IPS-18a (cell line): Measurements from ENCODE around the gene EFNA2.

Experiments used
- H3K27ac ChIP-seq: one replicate; pipeline ENCODE4 v1.5.1; 2013; ENCODE audit warnings: low read length
- H3K27me3 ChIP-seq: one replicate; pipeline ENCODE4 v1.6.1; 2013; ENCODE audit warnings: mild to moderate bottlenecking, low read length; ENCODE audit not compliant: control insufficient read depth, insufficient read depth
- H3K36me3 ChIP-seq: one replicate; pipeline ENCODE4 v1.6.1; 2013; ENCODE audit warnings: low read depth, low read length; ENCODE audit not compliant: control insufficient read depth
- H3K4me1 ChIP-seq: one replicate; pipeline ENCODE4 v1.6.1; 2013; ENCODE audit warnings: low read depth, low read length; ENCODE audit not compliant: control insufficient read depth
- H3K4me3 ChIP-seq: one replicate; pipeline ENCODE4 v1.5.1; 2013; ENCODE audit warnings: low read length
- H3K9ac ChIP-seq: one replicate; pipeline ENCODE4 v1.6.1; 2013; ENCODE audit warnings: mild to moderate bottlenecking, low read length, moderate library complexity
- H3K9me3 ChIP-seq: one replicate; pipeline ENCODE4 v1.6.1; 2013; ENCODE audit warnings: low read depth, low read length; ENCODE audit not compliant: control insufficient read depth

The EFNA2 gene

DNA sequence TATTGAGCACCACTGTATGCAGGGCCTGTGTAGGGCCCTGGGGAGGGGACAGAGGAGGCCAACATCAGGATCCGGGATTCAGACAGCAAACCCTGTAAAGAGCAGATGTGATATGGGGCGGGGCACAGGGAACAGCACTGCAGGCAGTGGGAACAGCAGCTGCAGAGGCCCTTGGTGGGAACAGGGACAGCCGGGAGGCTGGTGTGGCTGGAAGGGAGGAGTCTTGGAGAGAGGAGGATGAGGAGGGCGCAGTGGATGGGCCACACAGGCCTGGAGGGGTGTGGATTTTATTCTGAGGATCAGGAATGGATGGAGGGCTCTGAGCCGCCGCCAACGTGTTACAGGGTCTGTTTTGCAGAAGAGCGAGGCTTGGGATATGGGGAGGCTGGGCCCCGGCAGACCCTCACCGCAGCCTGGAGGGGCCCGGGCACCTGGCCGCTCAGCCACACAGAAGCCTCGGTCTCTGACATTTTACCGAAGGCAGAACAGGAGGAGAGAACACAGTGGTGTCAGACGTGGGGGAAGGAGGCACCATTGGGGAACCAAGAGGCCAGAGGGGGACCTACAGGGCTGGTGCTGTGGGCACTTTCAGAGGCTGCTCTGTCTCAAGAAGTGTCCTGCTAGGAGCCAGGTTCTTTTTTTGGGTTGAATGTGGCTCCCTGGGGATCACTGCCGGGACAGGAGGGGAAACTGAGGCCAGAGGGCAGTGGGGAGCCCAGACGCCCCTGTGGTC is 6.9 kb downstream of the EFNA2 start:
- H3K27me3 ChIP-seq: peaks cover 13% of the 10 kb centered on the region

DNA sequence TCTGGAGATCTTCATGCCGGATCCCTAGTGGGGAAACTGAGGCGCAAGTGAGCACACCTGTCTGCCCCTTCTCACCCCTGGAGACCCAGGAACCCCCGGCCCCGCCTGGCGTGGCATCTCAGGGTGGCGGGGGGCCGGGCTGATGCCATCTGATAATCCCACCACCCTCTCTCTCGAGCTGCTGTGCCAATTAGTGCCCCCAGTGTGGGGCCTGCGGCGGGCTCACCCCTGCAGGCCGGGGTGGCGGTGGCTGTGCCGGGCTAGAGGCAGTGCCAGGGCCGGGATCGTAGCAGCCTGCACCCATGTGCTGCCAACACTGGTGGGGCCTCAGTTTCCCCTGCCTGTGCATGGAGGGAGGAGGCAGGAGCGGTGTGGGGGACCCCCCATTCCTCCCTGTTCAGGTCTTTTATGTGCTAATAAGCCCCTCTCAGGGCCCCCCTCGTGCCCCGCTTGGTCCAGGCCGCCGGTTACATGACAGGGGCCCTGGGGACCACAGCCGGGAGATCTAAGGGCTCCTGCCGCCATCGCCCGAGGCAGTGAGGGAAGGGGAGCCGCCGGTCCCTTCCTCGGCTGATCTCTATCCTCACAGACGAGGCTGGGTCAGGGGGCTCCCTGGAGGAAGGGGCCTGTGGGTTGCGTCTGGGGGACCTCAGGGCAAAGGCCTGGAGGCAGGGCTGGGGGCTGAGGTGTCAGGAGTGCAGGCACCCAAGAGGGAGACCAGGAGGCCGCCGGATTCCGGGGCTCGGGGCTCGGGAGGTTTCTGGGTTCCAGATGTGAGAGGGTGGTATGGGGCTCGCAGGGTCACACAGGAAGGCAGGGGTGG is 8.3 kb downstream of the EFNA2 start:
- Histone ChIP-seq H3K9ac (no peak overlapping the region), H3K4me1 (no peaks in the 10 kb centered on the region), H3K4me3 (no peak overlapping the region), H3K27ac (no peak overlapping the region), H3K27me3 (peaks cover 13% of the 10 kb centered on the region), H3K36me3 (no peaks in the 10 kb centered on the region), H3K9me3 (no peaks in the 10 kb centered on the region)

More for the DNA sequence above, 6.9 kb downstream of the EFNA2 start:
- Histone ChIP-seq H3K9ac (no peak overlapping the region), H3K27ac (no peak overlapping the region), H3K4me3 (no peak overlapping the region), H3K4me1 (no peaks in the 10 kb centered on the region), H3K36me3 (no peaks in the 10 kb centered on the region), H3K9me3 (no peaks in the 10 kb centered on the region)

GRCh38 chr19:1294688-1295087 is 9.0 kb downstream of the EFNA2 start:
- Histone ChIP-seq H3K36me3 (no peaks in the 10 kb centered on the region), H3K9ac (no peak overlapping the region), H3K4me3 (no peak overlapping the region), H3K27me3 (peaks cover 13% of the 10 kb centered on the region), H3K9me3 (no peaks in the 10 kb centered on the region), H3K27ac (no peak overlapping the region), H3K4me1 (no peaks in the 10 kb centered on the region)

GRCh38 chr19:1295169-1296012 is 9.7 kb downstream of the EFNA2 start:
- H3K27me3 ChIP-seq: peaks cover 13% of the 10 kb centered on the region
- no peaks in the 10 kb centered on the region for H3K36me3 ChIP-seq
- no peaks in the 10 kb centered on the region for H3K4me1 ChIP-seq
- H3K9ac ChIP-seq: no peak overlapping the region
- no peaks in the 10 kb centered on the region for H3K9me3 ChIP-seq
- H3K27ac ChIP-seq: no peak overlapping the region
- peak overlapping the region; percentile 45 for H3K4me3 ChIP-seq

DNA sequence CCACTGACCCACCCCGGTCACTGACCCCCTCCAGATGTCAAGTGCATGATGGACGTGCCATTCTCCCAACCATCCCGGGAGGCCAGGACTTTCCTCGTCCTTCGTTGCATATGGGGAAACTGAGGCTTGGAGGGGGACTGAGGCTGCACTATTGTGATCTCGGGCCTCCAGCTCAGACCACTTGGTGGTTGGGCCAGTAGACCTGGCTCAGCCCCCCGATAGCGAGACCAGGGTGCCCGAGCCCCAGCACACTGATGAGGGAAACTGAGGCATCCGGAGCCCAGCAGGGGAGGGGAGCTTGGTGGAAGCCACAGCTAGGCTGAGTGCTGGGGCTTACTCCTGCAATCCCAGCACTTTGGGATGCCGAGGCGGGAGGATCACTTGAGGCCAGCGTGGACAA is 10.4 kb downstream of the EFNA2 start:
- no peaks in the 10 kb centered on the region for H3K9me3 ChIP-seq
- no peak overlapping the region for H3K9ac ChIP-seq
- no peak overlapping the region for H3K4me3 ChIP-seq
- H3K27ac ChIP-seq: no peak overlapping the region
- H3K27me3 ChIP-seq: peaks cover 13% of the 10 kb centered on the region
- H3K36me3 ChIP-seq: no peaks in the 10 kb centered on the region
- H3K4me1 ChIP-seq: no peaks in the 10 kb centered on the region

- Histone ChIP-seq H3K36me3 (no peaks in the 10 kb centered on the region), H3K4me3 (no peak overlapping the region), H3K27ac (no peak overlapping the region), H3K4me1 (no peaks in the 10 kb centered on the region), H3K9me3 (no peaks in the 10 kb centered on the region), H3K9ac (no peak overlapping the region), H3K27me3 (peaks cover 13% of the 10 kb centered on the region)
These were observed 11.1 kb downstream of the EFNA2 start for GRCh38 chr19:1296575-1297271.

GRCh38 chr19:1298235-1298634 is 12.6 kb downstream of the EFNA2 start:
- H3K4me3 ChIP-seq: no peak overlapping the region
- H3K36me3 ChIP-seq: no peaks in the 10 kb centered on the region
- H3K4me1 ChIP-seq: no peaks in the 10 kb centered on the region
- H3K9me3 ChIP-seq: no peaks in the 10 kb centered on the region
- no peak overlapping the region for H3K9ac ChIP-seq
- H3K27ac ChIP-seq: no peak overlapping the region
- H3K27me3 ChIP-seq: peaks cover 13% of the 10 kb centered on the region

DNA sequence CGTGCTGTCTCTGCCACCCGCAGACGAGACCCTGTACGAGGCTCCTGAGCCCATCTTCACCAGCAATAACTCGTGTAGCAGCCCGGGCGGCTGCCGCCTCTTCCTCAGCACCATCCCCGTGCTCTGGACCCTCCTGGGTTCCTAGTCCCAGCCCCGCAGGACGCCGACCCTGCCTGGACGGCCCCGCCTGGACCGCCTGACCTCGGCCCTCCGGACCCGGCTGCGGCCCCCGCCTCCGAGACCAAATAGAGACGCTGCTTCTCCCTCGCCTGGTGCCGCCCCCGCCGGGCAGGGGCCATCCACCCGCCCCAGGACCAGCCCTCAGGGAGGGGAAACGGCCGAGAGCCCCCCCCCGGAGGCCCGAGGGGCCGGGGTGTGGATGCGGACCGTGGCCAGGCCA is 14.1 kb downstream of the EFNA2 start:
- Histone ChIP-seq H3K36me3 (no peaks in the 10 kb centered on the region), H3K4me3 (no peak overlapping the region), H3K4me1 (no peaks in the 10 kb centered on the region), H3K9ac (no peak overlapping the region), H3K27ac (no peak overlapping the region), H3K27me3 (peaks cover 7% of the 10 kb centered on the region), H3K9me3 (no peaks in the 10 kb centered on the region)

GRCh38 chr19:1300744-1301490 is 15.2 kb downstream of the EFNA2 start:
- H3K27ac ChIP-seq: no peak overlapping the region
- no peak overlapping the region for H3K9ac ChIP-seq
- H3K4me1 ChIP-seq: no peaks in the 10 kb centered on the region
- H3K9me3 ChIP-seq: no peaks in the 10 kb centered on the region
- no peaks in the 10 kb centered on the region for H3K36me3 ChIP-seq
- H3K4me3 ChIP-seq: no peak overlapping the region
- H3K27me3 ChIP-seq: no peaks in the 10 kb centered on the region

GRCh38 chr19:1302533-1303239 is 17.0 kb downstream of the EFNA2 start:
- H3K9me3 ChIP-seq: no peaks in the 10 kb centered on the region
- H3K36me3 ChIP-seq: no peaks in the 10 kb centered on the region
- no peak overlapping the region for H3K27ac ChIP-seq
- no peak overlapping the region for H3K9ac ChIP-seq
- no peaks in the 10 kb centered on the region for H3K27me3 ChIP-seq
- H3K4me3 ChIP-seq: no peak overlapping the region
- no peaks in the 10 kb centered on the region for H3K4me1 ChIP-seq
